OCI-LY7 (cell line): ENCODE measurements around the gene PSAPL1. TPM values are rescaled to one million over a fixed set of nuclear protein-coding genes. Genes with fewer than 3 reads are reported as not detected.

ENCODE experiments used
- BruUV-seq: library from RNA; stranded (reverse); fragments of 400-500 nt; replicated peaks from 2 replicates; lab custom pipeline; 2021; lab: Mats Ljungman, UMichigan
- CTCF ChIA-PET: fragments of 300-600 bp; sonication (Branson Sonifier 250); formaldehyde crosslinking; loops from one replicate; lab custom pipeline; 2022; ENCODE audit warnings: antibody characterized with exemption; ENCODE audit not compliant: unreplicated experiment; lab: Charles Lee
- POLR2A ChIA-PET: fragments of 300-600 bp; sonication (Branson Sonifier 250); formaldehyde crosslinking; loops from one replicate; lab custom pipeline; 2022; ENCODE audit warnings: antibody characterized with exemption; lab: Charles Lee
- DNase-seq: peaks from one replicate; pipeline ENCODE4 v3.0.0-alpha.2; 2015; ENCODE audit warnings: low spot score
- H2AFZ ChIP-seq: fragments of 200-600 bp; sonication (generic), shearing (Covaris generic); 2 replicates; pipeline ENCODE4 v1.6.1; 2014; ENCODE audit warnings: mild to moderate bottlenecking, antibody characterized with exemption, low read length, moderate library complexity
- H3K27ac ChIP-seq: fragments of 200-600 bp; sonication (generic); 2 replicates; pipeline ENCODE4 v1.5.1; 2014; ENCODE audit warnings: mixed run types, low read depth, mild to moderate bottlenecking, moderate library complexity, low read length, inconsistent platforms; ENCODE audit not compliant: poor library complexity, severe bottlenecking
- H3K36me3 ChIP-seq: fragments of 200-600 bp; sonication (generic); 2 replicates; pipeline ENCODE4 v1.6.1; 2014; ENCODE audit warnings: mild to moderate bottlenecking, antibody characterized with exemption, low read length, moderate library complexity, mixed read lengths; ENCODE audit not compliant: insufficient read depth
- H3K4me1 ChIP-seq: fragments of 200-600 bp; sonication (generic); 2 replicates; pipeline ENCODE4 v1.5.1; 2014; ENCODE audit warnings: mild to moderate bottlenecking, low read length; ENCODE audit not compliant: insufficient read depth, poor library complexity, severe bottlenecking
- H3K4me2 ChIP-seq: fragments of 200-600 bp; sonication (generic); 2 replicates; pipeline ENCODE4 v1.6.1; 2014; ENCODE audit warnings: mild to moderate bottlenecking, low read length
- H3K4me3 ChIP-seq: fragments of 200-600 bp; sonication (generic); 2 replicates; pipeline ENCODE4 v1.5.1; 2014; ENCODE audit warnings: mild to moderate bottlenecking, low read depth, low read length; ENCODE audit not compliant: poor library complexity, severe bottlenecking
- H3K79me2 ChIP-seq: fragments of 200-600 bp; sonication (generic); 2 replicates; pipeline ENCODE4 v1.6.1; 2016; ENCODE audit warnings: low read depth, mild to moderate bottlenecking, low read length, moderate library complexity, mixed read lengths; ENCODE audit not compliant: insufficient read depth
- H3K9me2 ChIP-seq: fragments of 200-600 bp; sonication (generic); 2 replicates; pipeline ENCODE4 v1.6.1; 2016; ENCODE audit warnings: mild to moderate bottlenecking, low read length, mixed read lengths; ENCODE audit not compliant: insufficient read depth
- H3K9me3 ChIP-seq: fragments of 200-600 bp; sonication (generic); 2 replicates; pipeline ENCODE4 v1.6.1; 2014; ENCODE audit warnings: mild to moderate bottlenecking, mixed run types, low read length, mixed read lengths
- H4K20me1 ChIP-seq: fragments of 200-600 bp; sonication (generic); 2 replicates; pipeline ENCODE4 v1.6.1; 2014; ENCODE audit warnings: mild to moderate bottlenecking, antibody characterized with exemption, low read length, moderate library complexity, mixed read lengths; ENCODE audit not compliant: insufficient read depth
- CTCF ChIP-seq: fragments of 200-600 bp; sonication (generic); conservative IDR thresholded peaks from 2 replicates; pipeline ENCODE4 v1.5.1; 2014; ENCODE audit warnings: mild to moderate bottlenecking, antibody characterized with exemption, low read length, moderate library complexity, mixed read lengths
- EZH2phosphoT487 ChIP-seq: fragments of 200-600 bp; sonication (generic); IDR thresholded peaks from 2 replicates; pipeline ENCODE4 v1.6.1; 2018; ENCODE audit warnings: low read depth, borderline replicate concordance, mild to moderate bottlenecking, mixed run types, antibody characterized with exemption, low read length, moderate library complexity, mixed read lengths
- intact Hi-C: fragments of 100-400 bp; cut with micrococcal nuclease; formaldehyde crosslinking; loops from one replicate; pipeline ENCODE4 v1.10.0; 2022; ENCODE audit not compliant: unreplicated experiment
- total RNA-seq, 2 experiments: library from RNA; depleted of rRNA in 1 of 2; stranded (reverse); fragments of >200 nt in 1 of 2; shearing (Covaris generic) in 1 of 2; gene quantifications; 2 replicates each; pipeline ENCODE4 v1.2.3, GENCODE V29; 2014 to 2022

The PSAPL1 gene
- total RNA-seq, 2 experiments from 2014 or later, result not detected

- H3K4me3 ChIP-seq, result no peak overlapping the region
- H3K27ac ChIP-seq, result no peak overlapping the region
- H2AFZ ChIP-seq, result no peak overlapping the region
- ChIA-PET POLR2A (no interaction called here), CTCF (interaction anchor here (0.5 kb wide), 1 partner anchor 213 kb away, joined by 7 read pairs; no protein-coding TSS in a partner anchor)
- intact Hi-C loops, result no loop called here
- no peak overlapping the region for H3K4me2 ChIP-seq
- no peaks in the 10 kb centered on the region for H3K9me3 ChIP-seq
- H3K79me2 ChIP-seq, result no peaks in the 10 kb centered on the region
- no TSS peak for BruUV-seq
- DNase-seq, result no peak
- no peaks in the 10 kb centered on the region for H4K20me1 ChIP-seq
- H3K4me1 ChIP-seq, result no peaks in the 10 kb centered on the region
- no peaks in the 10 kb centered on the region for H3K9me2 ChIP-seq
- TF ChIP-seq CTCF (no peak), EZH2phosphoT487 (no peak)
- H3K36me3 ChIP-seq, result no peaks in the 10 kb centered on the region
Measured at GRCh38 chr4:7418131-7418943, 16.4 kb downstream of the PSAPL1 start.

- intact Hi-C loops, result no loop called here
- no peaks in the 10 kb centered on the region for H3K4me1 ChIP-seq
- POLR2A ChIA-PET, result no interaction called here
- H2AFZ ChIP-seq, result no peak overlapping the region
- no peak overlapping the region for H3K4me3 ChIP-seq
- DNase-seq, result no peak
- CTCF ChIA-PET, result no interaction called here
- no peak for TF ChIP-seq CTCF
- TF ChIP-seq EZH2phosphoT487, result no peak
- no peaks in the 10 kb centered on the region for H4K20me1 ChIP-seq
- no peaks in the 10 kb centered on the region for H3K9me2 ChIP-seq
- H3K27ac ChIP-seq, result no peak overlapping the region
- H3K36me3 ChIP-seq, result no peaks in the 10 kb centered on the region
- H3K4me2 ChIP-seq, result no peak overlapping the region
- no peaks in the 10 kb centered on the region for H3K9me3 ChIP-seq
- no TSS peak for BruUV-seq
- no peaks in the 10 kb centered on the region for H3K79me2 ChIP-seq
Measured at GRCh38 chr4:7417639-7418038, 17.1 kb downstream of the PSAPL1 start.

GRCh38 chr4:7416745-7417432, 17.8 kb downstream of the PSAPL1 start:
- ChIA-PET POLR2A (no interaction called here), CTCF (no interaction called here)
- BruUV-seq, result no TSS peak
- H3K9me2 ChIP-seq, result no peaks in the 10 kb centered on the region
- TF ChIP-seq CTCF (no peak), EZH2phosphoT487 (no peak)
- H3K27ac ChIP-seq, result no peak overlapping the region
- no peaks in the 10 kb centered on the region for H3K79me2 ChIP-seq
- intact Hi-C loops, result no loop called here
- H3K36me3 ChIP-seq, result no peaks in the 10 kb centered on the region
- H3K9me3 ChIP-seq, result no peaks in the 10 kb centered on the region
- no peak overlapping the region for H3K4me2 ChIP-seq
- DNase-seq, result no peak
- no peak overlapping the region for H2AFZ ChIP-seq
- no peaks in the 10 kb centered on the region for H4K20me1 ChIP-seq
- H3K4me3 ChIP-seq, result no peak overlapping the region
- no peaks in the 10 kb centered on the region for H3K4me1 ChIP-seq
